OCI-LY7 (cell line): ENCODE measurements around the gene DQX1.
"Not testable (repeated sequence)": the region's sequence is repeated elsewhere in the genome, so short reads cannot be mapped to it uniquely, and the experiment has no call there.

Experiments
- CTCF ChIP-seq: fragments of 200-600 bp; sonication (generic); conservative IDR thresholded peaks from 2 replicates; pipeline ENCODE4 v1.5.1; 2014; ENCODE audit warnings: mild to moderate bottlenecking, antibody characterized with exemption, low read length, moderate library complexity, mixed read lengths
- EZH2phosphoT487 ChIP-seq: fragments of 200-600 bp; sonication (generic); IDR thresholded peaks from 2 replicates; pipeline ENCODE4 v1.6.1; 2018; ENCODE audit warnings: low read depth, borderline replicate concordance, mild to moderate bottlenecking, mixed run types, antibody characterized with exemption, low read length, moderate library complexity, mixed read lengths

DNA sequence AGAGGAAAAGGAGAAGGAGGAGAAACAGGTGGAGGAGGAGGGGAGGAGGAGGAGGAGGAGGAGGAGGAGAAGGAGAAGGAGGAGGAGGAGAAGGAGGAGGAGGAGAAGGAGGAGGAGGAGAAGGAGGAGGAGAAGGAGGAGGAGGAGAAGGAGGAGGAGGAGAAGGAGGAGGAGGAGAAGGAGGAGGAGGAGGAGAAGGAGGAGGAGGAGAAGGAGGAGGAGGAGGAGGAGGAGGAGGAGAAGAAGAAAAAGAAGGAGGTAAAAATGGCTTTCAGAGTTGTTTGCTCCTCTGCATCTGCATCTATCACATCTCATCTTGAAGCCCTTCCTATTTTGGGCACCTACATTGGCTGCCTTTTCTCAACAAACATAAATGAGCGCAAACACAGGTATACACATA, 35.0 kb upstream of the DQX1 start:
- not testable (repeated sequence) for TF ChIP-seq CTCF, EZH2phosphoT487
